HL-60 (cell line): ENCODE results near the gene ZSCAN22.

Experiments
- POLR2AphosphoS5 ChIP-seq: IDR thresholded peaks from 2 replicates; pipeline ENCODE4 v1.6.1; 2012; ENCODE audit warnings: low read depth
- TF ChIP-seq, protein P1 (sequence below): IDR thresholded peaks from one replicate; pipeline ENCODE4 v1.5.1; 2011; ENCODE audit warnings: low read length, control low read depth, inconsistent platforms; ENCODE audit not compliant: insufficient read depth

DNA sequence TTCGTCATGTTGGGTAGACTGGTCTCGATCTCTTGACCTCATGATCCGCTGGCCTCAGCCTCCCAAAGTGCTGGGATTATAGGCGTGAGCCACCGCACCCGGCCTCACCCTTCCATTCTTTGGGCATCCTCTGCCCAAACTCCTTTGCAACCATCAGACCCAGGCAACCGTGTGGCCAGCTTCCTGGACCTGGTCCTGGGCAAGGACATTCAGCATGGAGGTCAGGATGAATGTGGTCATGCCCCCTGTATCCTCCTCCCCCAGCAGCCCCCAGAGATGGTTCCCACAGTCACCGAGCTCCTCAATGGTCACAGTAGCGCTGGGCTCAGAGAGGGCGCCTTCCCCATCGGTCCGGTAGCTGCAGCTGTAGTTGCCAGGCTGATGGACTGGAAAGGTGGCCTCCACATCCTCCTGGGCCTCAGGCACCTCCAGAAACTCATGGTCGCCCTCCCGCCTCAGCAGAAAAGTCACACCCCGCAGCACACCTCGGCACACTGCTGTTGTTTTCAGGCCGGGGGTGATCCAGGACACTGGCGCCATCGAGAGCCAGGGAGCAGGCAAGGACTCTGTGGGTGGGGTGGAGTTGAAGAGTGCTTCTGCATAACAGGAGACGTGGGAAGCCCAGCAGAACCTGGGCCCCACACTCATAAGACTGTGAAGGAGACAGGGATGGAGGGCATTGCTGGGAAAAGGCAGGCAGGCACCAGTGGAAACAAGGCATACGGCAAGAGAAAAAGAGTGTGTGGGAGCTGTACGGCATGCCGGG, 25.4 kb downstream of the ZSCAN22 start:
- TF ChIP-seq, protein P1, sequence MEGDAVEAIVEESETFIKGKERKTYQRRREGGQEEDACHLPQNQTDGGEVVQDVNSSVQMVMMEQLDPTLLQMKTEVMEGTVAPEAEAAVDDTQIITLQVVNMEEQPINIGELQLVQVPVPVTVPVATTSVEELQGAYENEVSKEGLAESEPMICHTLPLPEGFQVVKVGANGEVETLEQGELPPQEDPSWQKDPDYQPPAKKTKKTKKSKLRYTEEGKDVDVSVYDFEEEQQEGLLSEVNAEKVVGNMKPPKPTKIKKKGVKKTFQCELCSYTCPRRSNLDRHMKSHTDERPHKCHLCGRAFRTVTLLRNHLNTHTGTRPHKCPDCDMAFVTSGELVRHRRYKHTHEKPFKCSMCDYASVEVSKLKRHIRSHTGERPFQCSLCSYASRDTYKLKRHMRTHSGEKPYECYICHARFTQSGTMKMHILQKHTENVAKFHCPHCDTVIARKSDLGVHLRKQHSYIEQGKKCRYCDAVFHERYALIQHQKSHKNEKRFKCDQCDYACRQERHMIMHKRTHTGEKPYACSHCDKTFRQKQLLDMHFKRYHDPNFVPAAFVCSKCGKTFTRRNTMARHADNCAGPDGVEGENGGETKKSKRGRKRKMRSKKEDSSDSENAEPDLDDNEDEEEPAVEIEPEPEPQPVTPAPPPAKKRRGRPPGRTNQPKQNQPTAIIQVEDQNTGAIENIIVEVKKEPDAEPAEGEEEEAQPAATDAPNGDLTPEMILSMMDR, result no peak
- TF ChIP-seq POLR2AphosphoS5, result no peak
